Stimulated activated CD8-positive, alpha-beta memory T cell treated with anti-CD3 and anti-CD28 coated beads, Interleukin-15, amount 100 ng/mL, for 1 hour (primary cell): ENCODE results near the gene ZFYVE28.
A peak's percentile ranks its signal among the peaks of the same experiment; 100 is the strongest.
"Not testable (repeated sequence)": the region's sequence is repeated elsewhere in the genome, so short reads cannot be mapped to it uniquely, and the experiment has no call there.

Experiments used
- DNase-seq: peaks from one replicate; pipeline ENCODE4 v3.0.0-alpha.2; 2020; ENCODE audit warnings: low read depth

Gene ZFYVE28

GRCh38 chr4:2287594-2287915 lies 130.9 kb downstream of the ZFYVE28 start:
- no peak for DNase-seq

- no peak for DNase-seq
These were observed 131.4 kb downstream of the ZFYVE28 start for GRCh38 chr4:2286904-2287593.

GRCh38 chr4:2285613-2286381 lies 132.6 kb downstream of the ZFYVE28 start:
- no peak for DNase-seq

GRCh38 chr4:2284934-2285612 lies 133.4 kb downstream of the ZFYVE28 start:
- DNase-seq = no peak

GRCh38 chr4:2284161-2284933 lies 134.1 kb downstream of the ZFYVE28 start:
- DNase-seq = no peak

GRCh38 chr4:2283199-2283711 lies 135.2 kb downstream of the ZFYVE28 start:
- no peak for DNase-seq

- DNase-seq = peak; percentile 49
These were observed 136.7 kb downstream of the ZFYVE28 start for GRCh38 chr4:2281575-2282343.

GRCh38 chr4:2280531-2281300 lies 137.7 kb downstream of the ZFYVE28 start:
- DNase-seq = no peak

GRCh38 chr4:2277956-2278355 lies 140.5 kb downstream of the ZFYVE28 start:
- DNase-seq = no peak

- no peak for DNase-seq
These were observed 141.7 kb downstream of the ZFYVE28 start for GRCh38 chr4:2276581-2277325.

- no peak for DNase-seq
These were observed 142.7 kb downstream of the ZFYVE28 start for GRCh38 chr4:2275546-2276251.

GRCh38 chr4:2275044-2275397 lies 143.4 kb downstream of the ZFYVE28 start:
- DNase-seq = not testable (repeated sequence)

- no peak for DNase-seq
These were observed 144.0 kb downstream of the ZFYVE28 start for GRCh38 chr4:2274320-2275043.

- DNase-seq = no peak
These were observed 144.7 kb downstream of the ZFYVE28 start for GRCh38 chr4:2273657-2274319.

- DNase-seq = no peak
These were observed 145.2 kb downstream of the ZFYVE28 start for GRCh38 chr4:2273221-2273620.

GRCh38 chr4:2272828-2273120 lies 145.7 kb downstream of the ZFYVE28 start:
- DNase-seq = no peak

GRCh38 chr4:2272026-2272827 lies 146.2 kb downstream of the ZFYVE28 start:
- DNase-seq = no peak
